H9 (cell line): ENCODE results near the gene PIEZO2. TPM values are rescaled to one million over a fixed set of nuclear protein-coding genes. Genes with fewer than 3 reads are reported as not detected.

Experiments used
- DNase-seq: peaks from one replicate; pipeline ENCODE4 v3.0.0-alpha.2; 2017
- H2AFZ ChIP-seq: one replicate; pipeline ENCODE4 v1.6.1; 2013; ENCODE audit warnings: mild to moderate bottlenecking, low read length, control low read depth, moderate library complexity
- H2AK5ac ChIP-seq: 2 replicates; pipeline ENCODE4 v1.6.1; 2013; ENCODE audit warnings: low read length, control low read depth, mixed read lengths; ENCODE audit not compliant: insufficient read length
- H2BK120ac ChIP-seq: one replicate; pipeline ENCODE4 v1.6.1; 2013; ENCODE audit warnings: low read depth, mild to moderate bottlenecking, low read length, control low read depth, inconsistent platforms; ENCODE audit not compliant: poor library complexity, severe bottlenecking
- H2BK12ac ChIP-seq: 2 replicates; pipeline ENCODE4 v1.6.1; 2013; ENCODE audit warnings: low read length, control low read depth, mixed read lengths, low read depth; ENCODE audit not compliant: insufficient read length
- H2BK15ac ChIP-seq: 2 replicates; pipeline ENCODE4 v1.6.1; 2013; ENCODE audit warnings: low read depth, low read length, control low read depth
- H2BK20ac ChIP-seq: one replicate; pipeline ENCODE4 v1.6.1; 2013; ENCODE audit warnings: low read depth, mild to moderate bottlenecking, low read length, control low read depth, inconsistent platforms; ENCODE audit not compliant: poor library complexity, severe bottlenecking
- H2BK5ac ChIP-seq: 2 replicates; pipeline ENCODE4 v1.6.1; 2013; ENCODE audit warnings: low read length, control low read depth, mixed read lengths; ENCODE audit not compliant: insufficient read length
- H3K14ac ChIP-seq: 2 replicates; pipeline ENCODE4 v1.6.1; 2013; ENCODE audit warnings: low read length, control low read depth; ENCODE audit not compliant: insufficient read depth
- H3K18ac ChIP-seq: 2 replicates; pipeline ENCODE4 v1.6.1; 2013; ENCODE audit warnings: low read depth, mild to moderate bottlenecking, mixed read lengths, low read length, control low read depth; ENCODE audit not compliant: insufficient read length
- H3K23ac ChIP-seq: 2 replicates; pipeline ENCODE4 v1.6.1; 2013; ENCODE audit warnings: low read length, control low read depth, mixed read lengths, low read depth; ENCODE audit not compliant: insufficient read length
- H3K23me2 ChIP-seq: 2 replicates; pipeline ENCODE4 v1.6.1; 2013; ENCODE audit warnings: low read depth, mild to moderate bottlenecking, mixed read lengths, low read length, control low read depth; ENCODE audit not compliant: insufficient read length, poor library complexity, severe bottlenecking
- H3K27ac ChIP-seq: 2 replicates; pipeline ENCODE4 v1.5.1; 2013; ENCODE audit warnings: low read length, control low read depth, mixed read lengths, low read depth; ENCODE audit not compliant: insufficient read length
- H3K27me3 ChIP-seq: 2 replicates; pipeline ENCODE4 v1.6.1; 2013; ENCODE audit warnings: low read length, control low read depth, inconsistent platforms; ENCODE audit not compliant: insufficient read depth
- H3K4ac ChIP-seq: 2 replicates; pipeline ENCODE4 v1.6.1; 2013; ENCODE audit warnings: low read depth, mild to moderate bottlenecking, control low read depth, inconsistent platforms, low read length, moderate library complexity
- H3K4me1 ChIP-seq: 2 replicates; pipeline ENCODE4 v1.6.1; 2013; ENCODE audit warnings: low read length, control low read depth, inconsistent platforms; ENCODE audit not compliant: insufficient read depth
- H3K4me2 ChIP-seq: 2 replicates; pipeline ENCODE4 v1.6.1; 2013; ENCODE audit warnings: low read length, control low read depth, mixed read lengths; ENCODE audit not compliant: insufficient read length, insufficient read depth
- H3K56ac ChIP-seq: 2 replicates; pipeline ENCODE4 v1.6.1; 2013; ENCODE audit warnings: low read depth, mild to moderate bottlenecking, mixed read lengths, low read length, control low read depth; ENCODE audit not compliant: insufficient read length
- H3K79me1 ChIP-seq: 2 replicates; pipeline ENCODE4 v1.6.1; 2013; ENCODE audit warnings: low read depth, mild to moderate bottlenecking, moderate library complexity, low read length, control low read depth, inconsistent platforms; ENCODE audit not compliant: insufficient read depth, poor library complexity, severe bottlenecking
- H3K79me2 ChIP-seq: 2 replicates; pipeline ENCODE4 v1.6.1; 2013; ENCODE audit warnings: low read length, control low read depth, inconsistent platforms; ENCODE audit not compliant: insufficient read depth
- H3K9ac ChIP-seq: 2 replicates; pipeline ENCODE4 v1.6.1; 2013; ENCODE audit warnings: low read length, control low read depth, mixed read lengths; ENCODE audit not compliant: insufficient read length; ENCODE audit errors: extremely low read depth
- H3K9me3 ChIP-seq: one replicate; pipeline ENCODE4 v1.6.1; 2013; ENCODE audit warnings: low read depth, low read length, inconsistent platforms; ENCODE audit not compliant: control insufficient read depth
- H3T11ph ChIP-seq: one replicate; pipeline ENCODE4 v1.6.1; 2013; ENCODE audit warnings: mild to moderate bottlenecking, low read length, control low read depth, inconsistent platforms
- H4K20me1 ChIP-seq: one replicate; pipeline ENCODE4 v1.6.1; 2013; ENCODE audit not compliant: control insufficient read depth, insufficient read length, insufficient read depth
- H4K5ac ChIP-seq: 2 replicates; pipeline ENCODE4 v1.6.1; 2013; ENCODE audit warnings: low read depth, mild to moderate bottlenecking, mixed read lengths, low read length, control low read depth; ENCODE audit not compliant: insufficient read length
- H4K8ac ChIP-seq: replicated peaks from 2 replicates; pipeline ENCODE4 v1.6.1; 2013; ENCODE audit warnings: low read length, control low read depth, mixed read lengths, low read depth; ENCODE audit not compliant: insufficient read length
- H4K91ac ChIP-seq: 2 replicates; pipeline ENCODE4 v1.6.1; 2013; ENCODE audit warnings: low read depth, mild to moderate bottlenecking, moderate library complexity, mixed read lengths, low read length, control low read depth; ENCODE audit not compliant: insufficient read length
- H3K27ac Mint-ChIP-seq, 3 experiments: 2 replicates in 2 of 3; 3 replicates in 1 of 3; pipeline ENCODE4 v1.8.0; 2020 to 2021; ENCODE audit warnings: mixed read lengths in 3 of 3, mild to moderate bottlenecking in 1 of 3, moderate library complexity in 1 of 3
- H3K27me3 Mint-ChIP-seq: 2 replicates; pipeline ENCODE4 v1.8.0; 2021; ENCODE audit warnings: low read depth, mild to moderate bottlenecking, moderate library complexity, mixed read lengths
- H3K36me3 Mint-ChIP-seq, 3 experiments: 2 replicates in 2 of 3; 3 replicates in 1 of 3; pipeline ENCODE4 v1.8.0; 2020 to 2021; ENCODE audit warnings: low read depth in 3 of 3, mixed read lengths in 3 of 3; ENCODE audit not compliant: insufficient read depth in 1 of 3
- H3K4me1 Mint-ChIP-seq, 2 experiments: 2 replicates each; pipeline ENCODE4 v1.8.0; 2020; ENCODE audit warnings: mixed read lengths in 2 of 2
- H3K4me3 Mint-ChIP-seq, 2 experiments: 2 replicates in 1 of 2; 3 replicates in 1 of 2; pipeline ENCODE4 v1.8.0; 2020 to 2021; ENCODE audit warnings: mild to moderate bottlenecking in 2 of 2, mixed read lengths in 2 of 2, moderate library complexity in 1 of 2
- H3K9me3 Mint-ChIP-seq, 2 experiments: 2 replicates in 1 of 2; 3 replicates in 1 of 2; pipeline ENCODE4 v1.8.0; 2020; ENCODE audit warnings: mild to moderate bottlenecking in 2 of 2, mixed read lengths in 2 of 2, moderate library complexity in 1 of 2
- CTCF ChIP-seq: fragments of 200-600 bp; sonication (generic); conservative IDR thresholded peaks from 3 replicates; pipeline ENCODE4 v1.8.0; 2021; ENCODE audit warnings: antibody characterized with exemption, mild to moderate bottlenecking
- WGBS: extraction: QIAGEN DNeasy Blood & Tissue Kit; methylation state at CpG from one replicate; pipeline ENCODE4 v1.1.7; 2013; ENCODE audit warnings: missing lambda C conversion rate, low lambda C conversion rate, mixed read lengths; ENCODE audit not compliant: insufficient read length; ENCODE audit errors: extremely low coverage; 5-methylcytosine and 5-hydroxymethylcytosine counted together
- total RNA-seq: library from RNA; stranded (reverse); gene quantifications from 2 replicates; pipeline ENCODE4 v1.2.1, GENCODE V29; 2021

The PIEZO2 gene
- total RNA-seq, 1 experiment from 2014 or later = 3.9 TPM

- WGBS = no CpG with 5 or more reads among the region's 8 CpGs
- no peak overlapping the region for H3T11ph ChIP-seq
- no peaks in the 10 kb centered on the region; a peak in 1 of 5 replicates for H3K9me3 Mint-ChIP-seq
Measured at GRCh38 chr18:11033503-11033902, 115.9 kb downstream of the PIEZO2 start.

More at GRCh38 chr18:11033503-11033902, 115.9 kb downstream of the PIEZO2 start:
- Histone ChIP-seq H3K4me2 (no peak overlapping the region), H2BK5ac (no peak overlapping the region), H3K4ac (no peak overlapping the region), H2BK15ac (no peak overlapping the region), H3K9me3 (no peaks in the 10 kb centered on the region), H3K23ac (no peak overlapping the region), H4K8ac (no peak overlapping the region), H4K20me1 (no peaks in the 10 kb centered on the region), H2BK12ac (no peak overlapping the region), H3K23me2 (no peaks in the 10 kb centered on the region), H2AFZ (no peak overlapping the region), H3K18ac (no peak overlapping the region), H3K14ac (no peak overlapping the region), H2AK5ac (no peak overlapping the region), H4K91ac (no peak overlapping the region), H4K5ac (no peak overlapping the region), H2BK20ac (no peak overlapping the region), H3K56ac (no peak overlapping the region), H3K79me1 (no peaks in the 10 kb centered on the region), H3K27ac (no peak overlapping the region), H3K79me2 (no peaks in the 10 kb centered on the region), H3K4me1 (no peaks in the 10 kb centered on the region; the same call in 1 of the 2 replicates), H2BK120ac (no peak overlapping the region), H3K27me3 (no peaks in the 10 kb centered on the region), H3K9ac (no peak overlapping the region)
- no peak overlapping the region for H3K27ac Mint-ChIP-seq
- H3K4me1 Mint-ChIP-seq = peaks cover 2% of the 10 kb centered on the region in 2 experiments; a peak in 1 of 4 replicates
- DNase-seq = no peak
- H3K27me3 Mint-ChIP-seq = no peaks in the 10 kb centered on the region; the same call in 1 of the 2 replicates
- TF ChIP-seq CTCF = no peak
- H3K36me3 Mint-ChIP-seq = no peaks in the 10 kb centered on the region
- H3K4me3 Mint-ChIP-seq = no peak overlapping the region
